T47D (cell line): ENCODE measurements around the gene MARVELD3.
"Not testable (repeated sequence)": the region's sequence is repeated elsewhere in the genome, so short reads cannot be mapped to it uniquely, and the experiment has no call there.

Source experiments
- DNase-seq, 2 experiments: peaks; one replicate each; pipeline versions ENCODE4 v3.0.0 to v3.0.0-alpha.2; 2011 to 2012; ENCODE audit warnings: low read depth in 1 of 2, low spot score in 1 of 2
- JUND ChIP-seq: IDR thresholded peaks from 2 replicates; pipeline ENCODE4 v1.6.1; 2012; ENCODE audit warnings: low read depth
- in situ Hi-C: cut with HindIII; loops from 2 replicates; pipeline ENCODE4 v1.10.0; 2016; ENCODE audit warnings: low sequenced_read_pairs, low pct_unique_long_range_greater_than_20kb

Gene MARVELD3

GRCh38 chr16:71600822-71601221, 25.2 kb upstream of the MARVELD3 start:
- in situ Hi-C loops, result no loop called here
- no peak for DNase-seq

GRCh38 chr16:71609066-71609465, 16.9 kb upstream of the MARVELD3 start:
- no peak for TF ChIP-seq JUND
- in situ Hi-C loops, result no loop called here
- no peak for DNase-seq

More at GRCh38 chr16:71600822-71601221, 25.2 kb upstream of the MARVELD3 start:
- no peak for TF ChIP-seq JUND

DNA sequence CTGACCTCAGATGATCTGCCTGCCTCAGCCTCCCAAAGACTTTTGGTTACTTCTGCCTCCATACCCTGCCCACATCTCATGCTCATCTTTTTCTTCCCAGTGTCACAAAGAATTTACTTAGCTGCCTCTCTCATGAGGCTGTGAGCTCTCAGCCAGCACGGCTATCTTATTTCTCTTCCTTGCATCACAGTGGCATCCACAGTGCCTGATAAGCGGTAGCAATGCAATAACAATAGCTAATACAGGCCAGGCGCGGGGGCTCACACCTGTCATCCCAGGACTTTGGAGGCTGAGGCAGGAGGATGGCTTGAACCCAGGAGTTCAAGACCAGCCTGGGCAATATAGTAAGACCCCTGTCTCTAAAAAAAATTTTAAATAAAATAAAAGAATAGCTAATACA, 15.5 kb upstream of the MARVELD3 start:
- in situ Hi-C loops, result no loop called here
- no peak for TF ChIP-seq JUND
- DNase-seq, result no peak

DNA sequence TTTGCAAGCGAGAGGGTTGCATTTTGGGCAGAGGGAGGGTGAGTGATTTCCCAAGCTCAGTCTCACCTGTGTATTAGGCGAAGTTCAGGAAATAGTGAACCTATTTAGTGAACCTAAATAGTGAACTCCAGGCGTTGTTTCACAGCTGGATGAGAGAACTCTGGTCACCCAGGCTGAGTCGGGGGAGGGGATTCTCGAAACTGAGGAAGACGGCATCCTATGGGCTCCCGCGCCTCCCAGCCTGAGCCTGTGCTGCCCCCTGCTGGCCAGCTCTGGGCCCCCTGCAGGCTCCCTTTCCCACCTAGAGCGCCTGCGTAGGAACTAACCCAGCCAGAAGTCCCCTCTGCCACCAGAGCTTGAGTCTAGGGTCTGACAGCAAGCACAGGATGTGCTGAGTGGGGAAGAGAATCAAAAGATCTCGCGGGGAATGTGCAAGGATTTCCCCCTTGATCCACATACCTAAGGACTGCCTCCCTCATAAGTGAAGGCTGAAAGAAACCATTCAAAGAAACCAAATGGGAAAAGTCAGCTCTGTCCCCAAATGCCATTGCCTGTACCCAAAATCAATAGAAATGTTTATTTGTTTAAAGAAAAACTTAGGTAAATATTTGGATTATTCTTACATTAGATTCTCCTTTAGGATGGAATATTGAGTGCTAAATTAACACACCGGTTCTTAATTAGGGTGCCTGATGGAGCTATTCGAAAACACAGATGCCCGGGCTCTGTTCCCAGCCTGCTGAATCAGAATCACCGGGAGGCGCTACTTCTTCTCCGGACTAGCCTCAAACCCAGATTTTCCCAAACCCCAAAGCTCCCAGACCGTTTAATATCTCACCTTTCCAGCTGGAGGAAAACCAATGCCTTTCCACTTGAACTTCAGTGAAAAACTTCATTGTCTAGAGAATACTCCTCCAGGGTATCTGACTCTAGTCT, 14.8 kb upstream of the MARVELD3 start:
- in situ Hi-C loops, result no loop called here
- DNase-seq, result peak; percentile 79 to 81
- TF ChIP-seq JUND, result no peak

DNA sequence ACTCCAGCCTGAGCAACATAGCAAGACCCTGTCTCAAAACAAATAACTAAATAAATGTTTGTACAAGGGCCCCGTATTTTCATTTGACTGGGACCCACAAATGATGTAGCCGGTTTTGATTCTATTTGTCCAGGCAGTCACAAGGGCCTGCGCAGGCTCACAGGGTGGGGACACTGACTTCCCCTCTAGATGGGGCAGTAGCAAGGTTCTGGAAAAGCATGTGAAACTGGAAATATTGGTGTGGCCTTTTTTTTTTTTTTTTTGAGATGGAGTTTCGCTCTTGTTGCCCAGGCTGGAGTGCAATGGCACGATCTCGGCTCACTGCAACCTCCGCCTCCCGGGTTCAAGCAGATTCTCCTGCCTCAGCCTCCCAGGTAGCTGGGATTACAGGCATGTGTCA, 11.0 kb upstream of the MARVELD3 start:
- DNase-seq, result peak in 1 of 2 experiments; percentile 24
- in situ Hi-C loops, result not testable (repeated sequence)

- in situ Hi-C loops, result no loop called here
- no peak for TF ChIP-seq JUND
- DNase-seq, result no peak
Measured at GRCh38 chr16:71618429-71618828, 7.6 kb upstream of the MARVELD3 start.

DNA sequence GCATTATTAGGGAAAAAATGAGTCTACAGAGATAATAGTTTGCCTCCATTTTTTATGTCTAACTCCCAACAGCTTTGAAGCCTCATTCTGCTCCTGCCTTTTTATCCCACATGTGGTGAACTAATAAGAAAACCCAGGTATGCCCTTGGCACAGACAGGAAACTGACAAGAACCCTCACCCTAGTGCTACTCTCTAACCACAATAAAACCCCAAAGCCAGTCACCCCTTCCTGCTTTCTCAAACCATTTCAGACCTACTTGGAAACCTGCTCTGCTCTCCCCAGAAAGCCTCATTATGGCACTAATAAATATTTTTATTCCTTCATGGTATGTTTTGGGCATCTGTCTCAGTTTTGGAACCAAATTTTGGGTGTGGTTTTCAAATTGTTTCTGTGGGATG, 3.9 kb upstream of the MARVELD3 start:
- in situ Hi-C loops, result no loop called here
- DNase-seq, result no peak
- no peak for TF ChIP-seq JUND

- in situ Hi-C loops, result no loop called here
- no peak for TF ChIP-seq JUND
- DNase-seq, result no peak
Measured at GRCh38 chr16:71623597-71623996, 2.4 kb upstream of the MARVELD3 start.

DNA sequence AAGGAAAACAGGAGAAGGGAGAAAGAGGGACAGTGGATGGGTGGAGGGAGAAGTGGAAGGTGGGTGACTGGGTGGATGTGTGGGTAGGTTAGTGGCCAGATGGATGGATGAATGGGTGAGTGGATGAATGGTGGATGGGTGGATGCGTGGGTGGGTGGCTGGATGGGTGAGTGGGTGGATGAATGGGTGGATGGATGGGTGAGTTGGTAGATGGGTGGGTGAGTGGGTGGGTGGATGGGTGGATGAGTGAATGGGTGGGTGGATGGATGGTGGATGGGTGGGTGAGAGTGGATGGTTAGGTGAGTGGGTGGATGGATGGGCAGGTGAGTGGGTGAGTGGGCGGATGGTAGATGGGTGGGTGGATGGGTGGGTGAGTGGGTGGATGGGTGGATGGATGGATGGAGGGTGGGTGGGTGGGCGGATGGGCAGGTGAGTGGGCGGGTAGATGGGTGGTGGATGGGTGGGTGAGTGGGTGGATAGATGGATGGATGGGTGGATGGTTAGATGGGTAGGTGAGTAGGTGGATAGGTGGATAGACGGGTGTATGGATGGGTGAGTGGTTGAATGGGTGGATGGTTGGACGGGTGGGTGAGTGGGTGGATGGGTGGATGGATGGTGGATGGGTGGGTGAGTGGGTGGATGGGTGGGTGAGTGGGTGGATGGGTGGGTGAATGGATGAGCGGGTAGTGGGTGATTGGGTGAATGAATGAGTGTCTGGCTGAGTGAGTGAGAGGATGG, 702 bp upstream of the MARVELD3 start:
- in situ Hi-C loops, result no loop called here
- no peak for TF ChIP-seq JUND

DNA sequence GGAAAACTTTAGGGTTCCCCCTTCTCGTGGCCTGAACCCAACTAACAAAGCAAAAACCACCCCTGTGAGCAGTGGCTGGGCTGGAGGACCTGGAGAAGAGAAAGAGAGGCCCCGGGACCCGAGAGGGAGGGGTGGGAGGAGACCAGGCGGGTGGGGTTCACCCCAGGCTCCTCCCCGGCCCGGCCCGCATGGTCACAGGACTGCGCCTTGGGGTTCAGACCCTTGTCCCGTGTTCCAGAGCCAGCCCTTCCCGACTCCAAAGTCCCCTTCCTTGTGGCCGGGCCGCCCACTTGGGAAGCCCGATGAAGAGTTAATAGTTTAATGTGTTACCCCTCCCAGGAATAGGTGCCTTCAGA, 852 bp downstream of the MARVELD3 start:
- DNase-seq, result peak; percentile 67 to 76
- no peak for TF ChIP-seq JUND
- in situ Hi-C loops, result no loop called here

More for the DNA sequence above, 702 bp upstream of the MARVELD3 start:
- no peak for DNase-seq

GRCh38 chr16:71627731-71628181, 1.8 kb downstream of the MARVELD3 start:
- in situ Hi-C loops, result no loop called here
- TF ChIP-seq JUND, result no peak
- peak in 1 of 2 experiments; percentile 34 for DNase-seq

- in situ Hi-C loops, result no loop called here
- DNase-seq, result peak in 1 of 2 experiments; percentile 62
- no peak for TF ChIP-seq JUND
Measured at GRCh38 chr16:71628810-71629209, 2.8 kb downstream of the MARVELD3 start.
